Common myeloid progenitor, CD34-positive (primary cell): ENCODE data around the gene SNX22.
A peak's percentile ranks its signal among the peaks of the same experiment; 100 is the strongest.

Experiments
- CTCF ChIA-PET: fragments of 350-600 bp; sonication (Branson Sonifier 250); formaldehyde crosslinking; loops from one replicate; lab custom pipeline; 2021; ENCODE audit warnings: antibody characterized with exemption; lab: Charles Lee
- POLR2A ChIA-PET: fragments of 350-600 bp; sonication (Branson Sonifier 250); formaldehyde crosslinking; loops from one replicate; lab custom pipeline; 2021; ENCODE audit warnings: antibody characterized with exemption; lab: Charles Lee
- DNase-seq, 3 donors: peaks; one replicate each; pipeline versions ENCODE4 v3.0.0 to v3.0.0-alpha.2; 2013
- H3K27ac ChIP-seq, 2 experiments: 1 replicate in 1 of 2; 2 replicates in 1 of 2; pipeline ENCODE4 v1.7.0; 2013; ENCODE audit warnings: inconsistent platforms in 2 of 2, low read length in 2 of 2, mild to moderate bottlenecking in 2 of 2, low read depth in 1 of 2, moderate library complexity in 1 of 2; ENCODE audit not compliant: severe bottlenecking in 2 of 2, insufficient read depth in 1 of 2, poor library complexity in 1 of 2
- H3K27me3 ChIP-seq, 5 experiments: replicated peaks in 2 of 5; 1 replicate in 3 of 5; 2 replicates in 2 of 5; pipeline versions ENCODE4 v1.6.1 to v1.7.0; 2013; ENCODE audit warnings: low read length in 4 of 5, mild to moderate bottlenecking in 2 of 5, moderate library complexity in 2 of 5, inconsistent platforms in 1 of 5; ENCODE audit not compliant: insufficient read depth in 5 of 5, control insufficient read depth in 4 of 5
- H3K36me3 ChIP-seq, 4 experiments: 1 replicate in 2 of 4; 2 replicates in 2 of 4; pipeline versions ENCODE4 v1.6.1 to v1.7.0; 2013; ENCODE audit warnings: low read length in 3 of 4, control low read depth in 1 of 4, mild to moderate bottlenecking in 1 of 4; ENCODE audit not compliant: control insufficient read depth in 4 of 4, insufficient read depth in 4 of 4
- H3K4me1 ChIP-seq, 4 experiments: 1 replicate in 3 of 4; 2 replicates in 1 of 4; pipeline versions ENCODE4 v1.6.1 to v1.7.1; 2013; ENCODE audit warnings: low read length in 3 of 4, mild to moderate bottlenecking in 3 of 4, control low read depth in 1 of 4, inconsistent platforms in 1 of 4, moderate library complexity in 1 of 4; ENCODE audit not compliant: control insufficient read depth in 4 of 4, insufficient read depth in 4 of 4; ENCODE audit errors: control extremely low read depth in 1 of 4
- H3K4me3 ChIP-seq, 7 experiments: 1 replicate in 4 of 7; 2 replicates in 3 of 7; pipeline versions ENCODE4 v1.5.1 to v1.7.0; 2013; ENCODE audit warnings: mild to moderate bottlenecking in 7 of 7, low read length in 6 of 7, moderate library complexity in 6 of 7, inconsistent platforms in 2 of 7, low read depth in 2 of 7, control low read depth in 1 of 7; ENCODE audit not compliant: insufficient read depth in 4 of 7, control insufficient read depth in 1 of 7; ENCODE audit errors: extremely low read depth in 1 of 7
- H3K9me3 ChIP-seq, 5 experiments: 1 replicate in 4 of 5; 2 replicates in 1 of 5; pipeline versions ENCODE4 v1.6.1 to v1.7.1; 2013; ENCODE audit warnings: low read length in 4 of 5, mild to moderate bottlenecking in 2 of 5, inconsistent platforms in 1 of 5, low read depth in 1 of 5, moderate library complexity in 1 of 5; ENCODE audit not compliant: control insufficient read depth in 4 of 5, insufficient read depth in 2 of 5; ENCODE audit errors: control extremely low read depth in 1 of 5
- WGBS: methylation state at CpG from one replicate; pipeline ENCODE4 v1.1.5; 2013; ENCODE audit not compliant: insufficient coverage; 5-methylcytosine and 5-hydroxymethylcytosine counted together

Gene SNX22

GRCh38 chr15:64155802-64156651 is 4.5 kb downstream of the SNX22 start:
- H3K4me3 ChIP-seq, result no peak overlapping the region
- H3K9me3 ChIP-seq, result no peaks in the 10 kb centered on the region
- CTCF ChIA-PET, result no interaction called here
- POLR2A ChIA-PET, result no interaction called here
- H3K4me1 ChIP-seq, result peaks cover 0 to 25% (median 16%) of the 10 kb centered on the region in 4 experiments
- H3K27ac ChIP-seq, result no peak overlapping the region
- no peak for DNase-seq
- 95% methylated on average over 12 of the region's 15 CpGs for WGBS
- peaks cover 18 to 63% (median 54%) of the 10 kb centered on the region in 4 experiments for H3K36me3 ChIP-seq
- peaks cover 0 to 23% (median 8%) of the 10 kb centered on the region in 5 experiments for H3K27me3 ChIP-seq

- ChIA-PET CTCF (no interaction called here), POLR2A (no interaction called here)
- Histone ChIP-seq H3K9me3 (no peaks in the 10 kb centered on the region), H3K27me3 (peaks cover 0 to 16% (median 7%) of the 10 kb centered on the region in 5 experiments), H3K4me3 (no peak overlapping the region), H3K4me1 (peaks cover 0 to 23% (median 18%) of the 10 kb centered on the region in 4 experiments), H3K27ac (no peak overlapping the region), H3K36me3 (peaks cover 18 to 63% (median 54%) of the 10 kb centered on the region in 4 experiments)
- 96% methylated on average over 14 of the region's 16 CpGs for WGBS
- DNase-seq, result no peak
Observed at GRCh38 chr15:64156652-64157331, 5.3 kb downstream of the SNX22 start.

GRCh38 chr15:64157599-64158125 is 6.1 kb downstream of the SNX22 start:
- 100% methylated on average over 1 of the region's 1 CpG for WGBS
- ChIA-PET POLR2A (no interaction called here), CTCF (interaction anchor here (1.0 to 1.6 kb wide), 2 partner anchors 8 to 12 kb away, joined by 3 to 4 read pairs; no protein-coding TSS in a partner anchor)
- H3K27me3 ChIP-seq, result peaks cover 0 to 7% (median 4%) of the 10 kb centered on the region in 5 experiments
- no peak for DNase-seq
- peaks cover 18 to 63% (median 54%) of the 10 kb centered on the region in 4 experiments for H3K36me3 ChIP-seq
- no peak overlapping the region for H3K4me3 ChIP-seq
- no peaks in the 10 kb centered on the region for H3K9me3 ChIP-seq
- no peak overlapping the region for H3K27ac ChIP-seq
- peaks cover 0 to 21% (median 17%) of the 10 kb centered on the region in 4 experiments for H3K4me1 ChIP-seq

- peaks cover 18 to 63% (median 54%) of the 10 kb centered on the region in 4 experiments for H3K36me3 ChIP-seq
- ChIA-PET CTCF (interaction anchor here (1.0 to 1.6 kb wide), 2 partner anchors 9 to 13 kb away, joined by 3 to 4 read pairs; no protein-coding TSS in a partner anchor), POLR2A (no interaction called here)
- H3K9me3 ChIP-seq, result no peaks in the 10 kb centered on the region
- no peak overlapping the region for H3K27ac ChIP-seq
- WGBS, result 99% methylated on average over 8 of the region's 11 CpGs
- no peak overlapping the region for H3K4me3 ChIP-seq
- DNase-seq, result no peak
- peaks cover 0 to 16% (median 15%) of the 10 kb centered on the region in 4 experiments for H3K4me1 ChIP-seq
- no peaks in the 10 kb centered on the region for H3K27me3 ChIP-seq
Observed at GRCh38 chr15:64158363-64159134, 7.0 kb downstream of the SNX22 start.

- no peaks in the 10 kb centered on the region for H3K9me3 ChIP-seq
- no peaks in the 10 kb centered on the region for H3K27me3 ChIP-seq
- peak overlapping the region in 6 of 7 experiments; percentile 83 to 96 (median 91) for H3K4me3 ChIP-seq
- H3K4me1 ChIP-seq, result peaks cover 7 to 30% (median 23%) of the 10 kb centered on the region in 4 experiments
- H3K27ac ChIP-seq, result peak overlapping the region; percentile 88 to 94
- no peak for DNase-seq
- peaks cover 14 to 34% (median 32%) of the 10 kb centered on the region in 4 experiments for H3K36me3 ChIP-seq
- 91% methylated on average over 9 of the region's 12 CpGs for WGBS
- CTCF ChIA-PET, result interaction anchor here (4.0 kb wide), 1 partner anchor 9 kb away, joined by 27 read pairs; the partner anchor contains the start of gene SNX22
- POLR2A ChIA-PET, result interaction anchor here (2.5 kb wide), 1 partner anchor 8 kb away, joined by 15 read pairs; no protein-coding TSS in a partner anchor
Observed at GRCh38 chr15:64161688-64162477, 10.4 kb downstream of the SNX22 start.

GRCh38 chr15:64162478-64162868 is 10.9 kb downstream of the SNX22 start:
- peaks cover 14 to 31% (median 26%) of the 10 kb centered on the region in 4 experiments for H3K36me3 ChIP-seq
- WGBS, result 1% methylated on average over 19 of the region's 21 CpGs
- H3K4me3 ChIP-seq, result peak overlapping the region; percentile 81 to 96 (median 90)
- DNase-seq, result no peak
- POLR2A ChIA-PET, result interaction anchor here (1.0 to 2.5 kb wide), 3 partner anchors 9 to 194 kb away, joined by 3 to 15 read pairs (median 4); partner anchors contain the start of gene CSNK1G1
- peaks cover 7 to 30% (median 23%) of the 10 kb centered on the region in 4 experiments for H3K4me1 ChIP-seq
- no peaks in the 10 kb centered on the region for H3K9me3 ChIP-seq
- CTCF ChIA-PET, result interaction anchor here (4.0 kb wide), 1 partner anchor 9 kb away, joined by 27 read pairs; the partner anchor contains the start of gene SNX22
- no peaks in the 10 kb centered on the region for H3K27me3 ChIP-seq
- peak overlapping the region; percentile 88 to 94 for H3K27ac ChIP-seq
